AG09319 (cell line): Measurements from ENCODE around the gene USP37.

ENCODE experiments used
- DNase-seq: peaks from one replicate; pipeline ENCODE4 v3.0.0-alpha.2; 2010; ENCODE audit warnings: low read depth; ENCODE audit errors: extremely low read depth
- TF ChIP-seq, protein P1 (sequence below): IDR thresholded peaks from 2 replicates; pipeline ENCODE4 v1.5.1; 2011; ENCODE audit warnings: low read depth, mild to moderate bottlenecking, inconsistent platforms, low read length, moderate library complexity

Gene USP37

DNA sequence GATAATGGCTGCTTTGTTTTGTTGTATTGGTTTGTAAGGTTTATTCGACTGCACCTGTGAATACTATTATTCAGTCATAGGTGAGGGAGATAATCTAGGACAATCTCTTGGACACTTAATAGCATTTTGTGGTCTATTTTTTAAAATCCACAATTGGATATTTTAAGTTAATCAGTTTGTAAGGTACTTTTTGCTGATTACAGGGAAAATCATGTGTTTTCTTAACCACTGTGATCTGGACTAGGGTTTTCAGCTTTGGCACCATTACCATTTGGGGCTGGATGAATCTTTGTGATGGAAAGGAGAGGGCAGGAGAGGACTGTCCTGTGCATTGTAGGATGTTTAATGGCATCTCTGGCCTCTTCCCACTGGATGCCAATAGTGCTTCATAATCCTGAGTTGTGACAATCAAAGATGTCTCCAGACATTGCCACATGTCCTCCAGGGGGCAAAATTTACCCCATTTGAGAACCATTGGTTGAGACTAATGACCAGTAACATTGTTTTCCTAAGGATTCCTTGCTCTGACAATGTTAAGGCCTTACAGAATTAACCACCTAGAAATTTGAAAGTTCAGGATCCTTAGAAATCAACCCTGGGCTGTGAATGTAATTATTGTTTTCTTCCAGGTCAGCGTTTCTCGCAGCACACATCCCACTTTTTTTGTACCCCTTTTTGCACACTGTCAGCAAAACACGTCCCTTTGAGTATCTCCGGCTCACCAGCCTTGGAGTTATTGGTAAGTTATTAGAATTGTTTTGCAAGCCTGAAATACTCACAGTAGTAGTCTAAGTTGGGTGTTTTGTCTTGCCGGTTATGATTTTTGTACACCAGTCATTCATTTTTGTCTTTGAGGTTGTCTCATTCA lies 16.1 kb upstream of the USP37 start:
- TF ChIP-seq, protein P1, sequence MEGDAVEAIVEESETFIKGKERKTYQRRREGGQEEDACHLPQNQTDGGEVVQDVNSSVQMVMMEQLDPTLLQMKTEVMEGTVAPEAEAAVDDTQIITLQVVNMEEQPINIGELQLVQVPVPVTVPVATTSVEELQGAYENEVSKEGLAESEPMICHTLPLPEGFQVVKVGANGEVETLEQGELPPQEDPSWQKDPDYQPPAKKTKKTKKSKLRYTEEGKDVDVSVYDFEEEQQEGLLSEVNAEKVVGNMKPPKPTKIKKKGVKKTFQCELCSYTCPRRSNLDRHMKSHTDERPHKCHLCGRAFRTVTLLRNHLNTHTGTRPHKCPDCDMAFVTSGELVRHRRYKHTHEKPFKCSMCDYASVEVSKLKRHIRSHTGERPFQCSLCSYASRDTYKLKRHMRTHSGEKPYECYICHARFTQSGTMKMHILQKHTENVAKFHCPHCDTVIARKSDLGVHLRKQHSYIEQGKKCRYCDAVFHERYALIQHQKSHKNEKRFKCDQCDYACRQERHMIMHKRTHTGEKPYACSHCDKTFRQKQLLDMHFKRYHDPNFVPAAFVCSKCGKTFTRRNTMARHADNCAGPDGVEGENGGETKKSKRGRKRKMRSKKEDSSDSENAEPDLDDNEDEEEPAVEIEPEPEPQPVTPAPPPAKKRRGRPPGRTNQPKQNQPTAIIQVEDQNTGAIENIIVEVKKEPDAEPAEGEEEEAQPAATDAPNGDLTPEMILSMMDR = no peak
- no peak for DNase-seq

GRCh38 chr2:218582076-218582475 lies 13.9 kb upstream of the USP37 start:
- TF ChIP-seq, protein P1 = no peak
- DNase-seq = no peak

- DNase-seq = no peak
- TF ChIP-seq, protein P1 = no peak
Measured at GRCh38 chr2:218578272-218578877, 10.2 kb upstream of the USP37 start.

- DNase-seq = no peak
- TF ChIP-seq, protein P1 = no peak
Measured at GRCh38 chr2:218577482-218578220, 9.5 kb upstream of the USP37 start.

DNA sequence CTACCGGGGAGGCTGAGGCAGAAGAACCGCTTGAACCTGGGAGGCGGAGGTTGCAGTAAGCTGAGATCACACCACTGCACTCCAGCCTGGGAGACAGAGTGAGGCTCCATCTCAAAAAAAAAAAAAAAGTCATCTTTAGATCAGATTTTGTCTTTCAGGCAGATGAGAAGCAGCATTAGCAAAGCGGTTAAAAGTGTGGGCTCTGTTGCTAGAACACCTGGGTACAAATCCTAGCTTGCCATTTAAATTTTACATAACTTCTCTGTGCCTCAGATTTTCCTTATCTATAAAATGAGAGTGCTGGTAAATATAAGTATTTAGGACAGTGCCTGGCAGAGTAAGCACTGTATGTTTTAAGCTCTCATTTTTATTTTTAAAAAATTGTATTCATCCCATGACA lies 8.7 kb upstream of the USP37 start:
- DNase-seq = no peak
- TF ChIP-seq, protein P1 = no peak

- TF ChIP-seq, protein P1 = no peak
- no peak for DNase-seq
Measured at GRCh38 chr2:218570850-218571249, 2.7 kb upstream of the USP37 start.
